Keratinocyte (primary cell): Measurements from ENCODE around the gene RFC3. TPM values are rescaled to one million over a fixed set of nuclear protein-coding genes. Genes with fewer than 3 reads are reported as not detected.

Source experiments
- DNase-seq: peaks from one replicate; pipeline ENCODE4 v3.0.0-alpha.2; 2011; ENCODE audit warnings: low read depth, missing footprints, low spot score
- FAIRE-seq: peaks from 2 replicates; lab custom pipeline; 2011; peaks lifted over from hg19 to GRCh38; lab: Jason Lieb, UNC
- H2AFZ ChIP-seq: 2 replicates; pipeline ENCODE4 v1.6.0; 2012; ENCODE audit warnings: low read length, control low read depth, inconsistent platforms; ENCODE audit not compliant: control insufficient read depth
- H3K27ac ChIP-seq: 2 replicates; pipeline ENCODE4 v1.5.1; 2011; ENCODE audit warnings: low read length; ENCODE audit not compliant: control insufficient read depth, insufficient read depth
- H3K27me3 ChIP-seq: 3 replicates; pipeline ENCODE4 v1.6.0; 2011; ENCODE audit warnings: low read length; ENCODE audit not compliant: control insufficient read depth, insufficient read depth; ENCODE audit errors: extremely low read depth
- H3K36me3 ChIP-seq, 2 experiments: 2 replicates in 1 of 2; 3 replicates in 1 of 2; pipeline ENCODE4 v1.5.1; 2011; ENCODE audit warnings: low read length in 2 of 2, mild to moderate bottlenecking in 1 of 2; ENCODE audit not compliant: control insufficient read depth in 2 of 2, insufficient read depth in 2 of 2; ENCODE audit errors: extremely low read depth in 1 of 2
- H3K4me1 ChIP-seq: 3 replicates; pipeline ENCODE4 v1.5.1; 2011; ENCODE audit warnings: low read length; ENCODE audit not compliant: control insufficient read depth, insufficient read depth; ENCODE audit errors: extremely low read depth
- H3K4me2 ChIP-seq: 3 replicates; pipeline ENCODE4 v1.6.0; 2011; ENCODE audit warnings: low read depth, low read length; ENCODE audit not compliant: control insufficient read depth, insufficient read depth; ENCODE audit errors: extremely low read depth
- H3K4me3 ChIP-seq, 3 experiments: fragments of 200-600 bp in 1 of 3; sonication (generic) in 1 of 3; 2 replicates in 2 of 3; 3 replicates in 1 of 3; pipeline ENCODE4 v1.5.1; 2011 to 2016; ENCODE audit warnings: low read length in 3 of 3, mild to moderate bottlenecking in 3 of 3, control low read depth in 2 of 3, inconsistent platforms in 1 of 3, low read depth in 1 of 3, mixed read lengths in 1 of 3, mixed run types in 1 of 3, moderate library complexity in 1 of 3; ENCODE audit not compliant: control insufficient read depth in 2 of 3, insufficient read depth in 2 of 3; ENCODE audit errors: extremely low read depth in 1 of 3
- H3K79me2 ChIP-seq: 2 replicates; pipeline ENCODE4 v1.6.0; 2012; ENCODE audit warnings: low read length; ENCODE audit not compliant: control insufficient read depth, insufficient read depth
- H3K9ac ChIP-seq: 3 replicates; pipeline ENCODE4 v1.6.0; 2011; ENCODE audit warnings: low read length; ENCODE audit not compliant: control insufficient read depth, insufficient read depth; ENCODE audit errors: extremely low read depth
- H3K9me1 ChIP-seq: 3 replicates; pipeline ENCODE4 v1.6.0; 2011; ENCODE audit warnings: low read length; ENCODE audit not compliant: control insufficient read depth, insufficient read depth; ENCODE audit errors: extremely low read depth
- H3K9me3 ChIP-seq: 2 replicates; pipeline ENCODE4 v1.5.1; 2012; ENCODE audit warnings: low read depth, low read length; ENCODE audit not compliant: control insufficient read depth
- H4K20me1 ChIP-seq: 3 replicates; pipeline ENCODE4 v1.6.0; 2011; ENCODE audit warnings: low read length; ENCODE audit not compliant: control insufficient read depth, insufficient read depth; ENCODE audit errors: extremely low read depth
- EZH2 ChIP-seq: IDR thresholded peaks from one replicate; pipeline ENCODE4 v1.6.1; 2012; ENCODE audit warnings: inconsistent platforms, mild to moderate bottlenecking, low read length, moderate library complexity
- dilution Hi-C: fragments of 300-500 bp; cut with MboI; formaldehyde crosslinking; loops from one replicate; pipeline ENCODE4 v1.7.0; 2020; ENCODE audit warnings: low sequenced_read_pairs; ENCODE audit not compliant: extremely low pct_ligation_motif_present
- polyA plus RNA-seq, 5 experiments: library from polyadenylated mRNA; depleted of rRNA in 3 of 5; stranded (reverse) in 3 of 5; stranded (forward) in 1 of 5; unstranded in 1 of 5; fragments of >200 nt; gene quantifications; 1 replicate in 1 of 5; 2 replicates in 3 of 5; 3 replicates in 1 of 5; pipeline versions ENCODE4 v1.2.1 to v1.2.3, GENCODE V29; 2011 to 2012; ENCODE audit warnings: missing spikeins in 2 of 5, low read depth in 1 of 5, low replicate concordance in 1 of 5
- TF ChIP-seq, protein P1 (sequence below), 3 experiments: IDR thresholded peaks in 1 of 3; conservative IDR thresholded peaks in 1 of 3; optimal IDR thresholded peaks in 1 of 3; 2 replicates in 2 of 3; 3 replicates in 1 of 3; pipeline versions ENCODE3 to v1.5.1; 2011; ENCODE audit warnings: low read length in 3 of 3, mild to moderate bottlenecking in 3 of 3, moderate library complexity in 2 of 3, control low read depth in 1 of 3, inconsistent platforms in 1 of 3; ENCODE audit not compliant: insufficient read depth in 2 of 3; ENCODE audit errors: extremely low read depth in 1 of 3

RFC3 gene
- polyA plus RNA-seq, 1 donor (not counting 4 experiments of a cell fraction or from before 2014, with no cell fraction given), result 20.8 TPM

DNA sequence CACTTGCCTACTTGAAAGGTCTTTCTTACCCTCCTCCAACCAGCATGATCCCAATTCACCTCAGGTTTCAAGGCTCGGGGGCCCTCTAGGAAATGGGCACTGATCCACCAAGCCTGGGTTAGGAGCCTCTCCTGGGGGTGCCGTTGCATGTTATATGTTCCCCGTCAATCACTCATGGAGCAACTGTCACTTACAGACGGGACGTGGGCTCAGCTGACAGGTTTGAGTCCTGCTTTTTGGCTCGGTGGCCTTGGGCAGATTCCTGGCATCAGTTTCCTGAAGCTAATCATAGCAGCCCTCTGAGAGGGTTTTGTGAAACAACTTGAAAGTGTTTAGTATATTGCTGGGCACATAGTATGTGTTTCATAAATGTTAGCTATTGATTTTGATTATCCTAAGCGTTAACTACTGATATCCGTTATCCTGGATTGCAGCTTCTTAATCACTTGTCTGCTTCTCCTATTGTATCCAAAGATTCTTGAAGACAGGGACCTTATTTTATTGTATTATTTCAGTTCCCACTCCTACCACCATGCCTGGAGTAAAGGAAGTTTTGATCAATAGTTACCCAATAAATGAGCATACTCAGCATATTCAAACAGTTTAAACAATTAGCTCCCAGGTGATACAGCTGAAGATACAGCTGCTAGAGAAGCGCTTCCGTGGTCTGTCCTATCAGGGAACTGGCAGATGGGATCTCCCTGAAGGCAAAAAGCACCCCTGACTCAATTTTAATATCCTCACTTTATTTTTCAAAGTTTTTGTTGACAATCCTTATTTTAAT lies 57.9 kb downstream of the RFC3 start:
- Histone ChIP-seq H3K4me1 (no peaks in the 10 kb centered on the region), H3K36me3 (no peaks in the 10 kb centered on the region), H3K9me3 (no peaks in the 10 kb centered on the region), H3K9ac (no peak overlapping the region), H2AFZ (no peak overlapping the region), H3K4me3 (no peak overlapping the region), H3K79me2 (no peaks in the 10 kb centered on the region), H4K20me1 (no peaks in the 10 kb centered on the region), H3K27ac (no peak overlapping the region), H3K9me1 (no peaks in the 10 kb centered on the region), H3K27me3 (no peaks in the 10 kb centered on the region), H3K4me2 (no peak overlapping the region)
- dilution Hi-C loops, result no loop called here
- no peak for FAIRE-seq
- no peak for TF ChIP-seq EZH2
- no peak for DNase-seq

GRCh38 chr13:33876716-33877394 lies 58.9 kb downstream of the RFC3 start:
- H3K27ac ChIP-seq, result no peak overlapping the region
- no peaks in the 10 kb centered on the region for H3K36me3 ChIP-seq
- H4K20me1 ChIP-seq, result no peaks in the 10 kb centered on the region
- H3K27me3 ChIP-seq, result no peaks in the 10 kb centered on the region
- no peak overlapping the region for H2AFZ ChIP-seq
- H3K4me2 ChIP-seq, result no peak overlapping the region
- H3K9me3 ChIP-seq, result no peaks in the 10 kb centered on the region
- dilution Hi-C loops, result no loop called here
- H3K9me1 ChIP-seq, result no peaks in the 10 kb centered on the region
- H3K9ac ChIP-seq, result no peak overlapping the region
- FAIRE-seq (no peak), DNase-seq (no peak)
- H3K4me3 ChIP-seq, result no peak overlapping the region
- TF ChIP-seq EZH2, result no peak
- TF ChIP-seq, protein P1, sequence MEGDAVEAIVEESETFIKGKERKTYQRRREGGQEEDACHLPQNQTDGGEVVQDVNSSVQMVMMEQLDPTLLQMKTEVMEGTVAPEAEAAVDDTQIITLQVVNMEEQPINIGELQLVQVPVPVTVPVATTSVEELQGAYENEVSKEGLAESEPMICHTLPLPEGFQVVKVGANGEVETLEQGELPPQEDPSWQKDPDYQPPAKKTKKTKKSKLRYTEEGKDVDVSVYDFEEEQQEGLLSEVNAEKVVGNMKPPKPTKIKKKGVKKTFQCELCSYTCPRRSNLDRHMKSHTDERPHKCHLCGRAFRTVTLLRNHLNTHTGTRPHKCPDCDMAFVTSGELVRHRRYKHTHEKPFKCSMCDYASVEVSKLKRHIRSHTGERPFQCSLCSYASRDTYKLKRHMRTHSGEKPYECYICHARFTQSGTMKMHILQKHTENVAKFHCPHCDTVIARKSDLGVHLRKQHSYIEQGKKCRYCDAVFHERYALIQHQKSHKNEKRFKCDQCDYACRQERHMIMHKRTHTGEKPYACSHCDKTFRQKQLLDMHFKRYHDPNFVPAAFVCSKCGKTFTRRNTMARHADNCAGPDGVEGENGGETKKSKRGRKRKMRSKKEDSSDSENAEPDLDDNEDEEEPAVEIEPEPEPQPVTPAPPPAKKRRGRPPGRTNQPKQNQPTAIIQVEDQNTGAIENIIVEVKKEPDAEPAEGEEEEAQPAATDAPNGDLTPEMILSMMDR (optimal IDR thresholded peaks at IDR 0.05 in 1 of 3, IDR thresholded peaks at IDR 0.05 in 1 of 3, conservative IDR thresholded peaks at IDR 0.05 in 1 of 3; ENCODE audit: extremely low read depth in 1 of 3, insufficient read depth in 2 of 3, low read length in 3 of 3), result no peak
- no peaks in the 10 kb centered on the region for H3K79me2 ChIP-seq
- no peaks in the 10 kb centered on the region for H3K4me1 ChIP-seq
